K562 (cell line): ENCODE data around the gene C1orf116. TPM values are rescaled to one million over a fixed set of nuclear protein-coding genes. Genes with fewer than 3 reads are reported as not detected.

Experiments
- CEBPB ChIP-seq: fragments of 450-650 bp; IDR thresholded peaks from 2 replicates; pipeline ENCODE4 v1.6.1; 2016; ENCODE audit warnings: missing genetic modification characterization, missing compliant biosample characterization
- CHD2 ChIP-seq: IDR thresholded peaks from 2 replicates; pipeline ENCODE4 v1.6.1; 2011; ENCODE audit warnings: low read depth, low read length
- DACH1 ChIP-seq: fragments of 450-650 bp; IDR thresholded peaks from 2 replicates; pipeline ENCODE4 v1.6.1; 2018; ENCODE audit not compliant: partially characterized antibody
- EP300 ChIP-seq: IDR thresholded peaks from 2 replicates; pipeline ENCODE4 v1.6.1; 2012; ENCODE audit warnings: low read length, improper control_type of control experiment
- JUND ChIP-seq, 2 experiments: IDR thresholded peaks; 2 replicates in 1 of 2; 3 replicates in 1 of 2; pipeline ENCODE4 v1.6.1; 2011; ENCODE audit warnings: borderline replicate concordance in 2 of 2, low read depth in 2 of 2, low read length in 2 of 2, improper control_type of control experiment in 1 of 2, missing biosample characterization in 1 of 2, missing genetic modification characterization in 1 of 2, missing genetic modification reagents in 1 of 2
- NELFE ChIP-seq: IDR thresholded peaks from 2 replicates; pipeline ENCODE4 v1.6.1; 2011; ENCODE audit warnings: mild to moderate bottlenecking; ENCODE audit not compliant: insufficient read depth, insufficient read length
- OTX1 ChIP-seq: fragments of 450-650 bp; formaldehyde crosslinking; IDR thresholded peaks from 2 replicates; pipeline ENCODE4 v1.4.0; 2022; ENCODE audit warnings: mild to moderate bottlenecking
- POLR2H ChIP-seq: IDR thresholded peaks from 2 replicates; pipeline ENCODE4 v1.6.1; 2016; ENCODE audit warnings: missing genetic modification characterization, low read depth, mild to moderate bottlenecking, control low read depth, missing compliant biosample characterization, moderate library complexity
- SMAD3 ChIP-seq: fragments of 450-650 bp; formaldehyde crosslinking; conservative IDR thresholded peaks from 2 replicates; pipeline ENCODE4 v1.4.0; 2020; ENCODE audit warnings: mild to moderate bottlenecking
- SP1 ChIP-seq: sonication (generic); formaldehyde crosslinking; IDR thresholded peaks from 2 replicates; pipeline ENCODE4 v1.8.1; 2022; ENCODE audit warnings: mild to moderate bottlenecking, missing genetic modification reagents
- TAF9B ChIP-seq: fragments of 450-650 bp; IDR thresholded peaks from 2 replicates; pipeline ENCODE4 v1.6.1; 2018; ENCODE audit warnings: mild to moderate bottlenecking; ENCODE audit not compliant: partially characterized antibody
- TAL1 ChIP-seq: fragments of 450-650 bp; IDR thresholded peaks from 2 replicates; pipeline ENCODE4 v1.6.1; 2016; ENCODE audit warnings: mild to moderate bottlenecking
- U2AF1 ChIP-seq: fragments of 200-400 bp; formaldehyde crosslinking; optimal IDR thresholded peaks from 2 replicates; pipeline ENCODE3; 2017; ENCODE audit warnings: mild to moderate bottlenecking, low read depth, low read length, moderate library complexity
- ZNF316 ChIP-seq: fragments of 450-650 bp; IDR thresholded peaks from 2 replicates; pipeline ENCODE4 v1.6.1; 2016
- ZNF324 ChIP-seq: fragments of 250-450 bp; sonication (Bioruptor Pico); IDR thresholded peaks from 2 replicates; pipeline ENCODE4 v1.4.0; 2020; ENCODE audit warnings: mild to moderate bottlenecking
- ZNF79 ChIP-seq: fragments of 250-450 bp; sonication (Bioruptor Pico); IDR thresholded peaks from 2 replicates; pipeline ENCODE4 v1.4.0; 2020; ENCODE audit warnings: low read depth, mild to moderate bottlenecking, moderate library complexity
- polyA plus RNA-seq, 8 experiments: library from polyadenylated mRNA; depleted of rRNA in 4 of 8; stranded (reverse) in 5 of 8; unstranded in 3 of 8; fragments of >200 nt; fragmentation: Nextera tagmentation in 2 of 8; fragmentation: Illumina TruSeq in 1 of 8; extraction: Ambion mirVana in 2 of 8; extraction: Trizol in 1 of 8; gene quantifications; 2 replicates each; pipeline versions ENCODE4 v1.2.1 to v1.2.3, GENCODE V29; 2011 to 2014; ENCODE audit warnings: inconsistent platforms in 1 of 8, missing spikeins in 1 of 8
- total RNA-seq, 7 experiments: library from RNA; depleted of rRNA in 6 of 7; stranded (reverse); fragments of >200 nt in 6 of 7; fragmentation: Illumina TruSeq in 2 of 7; extraction: Trizol in 2 of 7; gene quantifications; 2 replicates each; pipeline versions ENCODE4 v1.2.1 to v1.2.3, GENCODE V29; 2011 to 2021; ENCODE audit warnings: low replicate concordance in 1 of 7
- TF ChIP-seq, protein P1 (sequence below): fragments of 450-650 bp; IDR thresholded peaks from 2 replicates; pipeline ENCODE4 v1.6.1; 2018; ENCODE audit not compliant: partially characterized antibody
- TF ChIP-seq, protein P2 (sequence below), 2 experiments: fragments of 450-650 bp in 1 of 2; sonication (generic) in 1 of 2; formaldehyde crosslinking in 1 of 2; IDR thresholded peaks in 1 of 2; conservative IDR thresholded peaks in 1 of 2; 2 replicates each; pipeline versions ENCODE4 v1.6.1 to v1.8.1; 2016 to 2023; ENCODE audit warnings: mild to moderate bottlenecking in 2 of 2, moderate library complexity in 2 of 2, inconsistent platforms in 1 of 2, missing genetic modification reagents in 1 of 2
- TF ChIP-seq, protein P3 (sequence below), 2 experiments: fragments of 450-650 bp; conservative IDR thresholded peaks; 2 replicates each; pipeline ENCODE4 v1.6.1; 2017; ENCODE audit warnings: mild to moderate bottlenecking in 2 of 2, moderate library complexity in 2 of 2
- TF ChIP-seq, protein P4 (sequence below): sonication (generic); formaldehyde crosslinking; IDR thresholded peaks from 2 replicates; pipeline ENCODE4 v1.9.0; 2022; ENCODE audit warnings: mild to moderate bottlenecking, missing genetic modification reagents

The C1orf116 gene
- total and polyA plus RNA-seq, 9 of the 15 experiments (the other 6 are each of a cell fraction or from before 2014, with no cell fraction given) = 0.62 to 3.0 (median 0.95) TPM

- TF ChIP-seq U2AF1 = no peak
- TF ChIP-seq OTX1 (CRISPR knock-in tag) = no peak
- TF ChIP-seq POLR2H (tag) = no peak
- peak; percentile 39 for TF ChIP-seq TAF9B
- TF ChIP-seq NELFE = no peak
- peak; percentile 83 for TF ChIP-seq DACH1
- TF ChIP-seq CHD2 = no peak
- TF ChIP-seq, protein P1, sequence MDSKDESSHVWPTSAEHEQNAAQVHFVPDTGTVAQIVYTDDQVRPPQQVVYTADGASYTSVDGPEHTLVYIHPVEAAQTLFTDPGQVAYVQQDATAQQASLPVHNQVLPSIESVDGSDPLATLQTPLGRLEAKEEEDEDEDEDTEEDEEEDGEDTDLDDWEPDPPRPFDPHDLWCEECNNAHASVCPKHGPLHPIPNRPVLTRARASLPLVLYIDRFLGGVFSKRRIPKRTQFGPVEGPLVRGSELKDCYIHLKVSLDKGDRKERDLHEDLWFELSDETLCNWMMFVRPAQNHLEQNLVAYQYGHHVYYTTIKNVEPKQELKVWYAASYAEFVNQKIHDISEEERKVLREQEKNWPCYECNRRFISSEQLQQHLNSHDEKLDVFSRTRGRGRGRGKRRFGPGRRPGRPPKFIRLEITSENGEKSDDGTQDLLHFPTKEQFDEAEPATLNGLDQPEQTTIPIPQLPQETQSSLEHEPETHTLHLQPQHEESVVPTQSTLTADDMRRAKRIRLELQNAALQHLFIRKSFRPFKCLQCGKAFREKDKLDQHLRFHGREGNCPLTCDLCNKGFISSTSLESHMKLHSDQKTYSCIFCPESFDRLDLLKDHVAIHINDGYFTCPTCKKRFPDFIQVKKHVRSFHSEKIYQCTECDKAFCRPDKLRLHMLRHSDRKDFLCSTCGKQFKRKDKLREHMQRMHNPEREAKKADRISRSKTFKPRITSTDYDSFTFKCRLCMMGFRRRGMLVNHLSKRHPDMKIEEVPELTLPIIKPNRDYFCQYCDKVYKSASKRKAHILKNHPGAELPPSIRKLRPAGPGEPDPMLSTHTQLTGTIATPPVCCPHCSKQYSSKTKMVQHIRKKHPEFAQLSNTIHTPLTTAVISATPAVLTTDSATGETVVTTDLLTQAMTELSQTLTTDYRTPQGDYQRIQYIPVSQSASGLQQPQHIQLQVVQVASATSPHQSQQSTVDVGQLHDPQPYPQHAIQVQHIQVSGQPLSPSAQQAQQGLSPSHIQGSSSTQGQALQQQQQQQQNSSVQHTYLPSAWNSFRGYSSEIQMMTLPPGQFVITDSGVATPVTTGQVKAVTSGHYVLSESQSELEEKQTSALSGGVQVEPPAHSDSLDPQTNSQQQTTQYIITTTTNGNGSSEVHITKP = no peak
- peak; percentile 98 for TF ChIP-seq TAL1
- TF ChIP-seq EP300 = peak; percentile 96
- TF ChIP-seq, protein P2, sequence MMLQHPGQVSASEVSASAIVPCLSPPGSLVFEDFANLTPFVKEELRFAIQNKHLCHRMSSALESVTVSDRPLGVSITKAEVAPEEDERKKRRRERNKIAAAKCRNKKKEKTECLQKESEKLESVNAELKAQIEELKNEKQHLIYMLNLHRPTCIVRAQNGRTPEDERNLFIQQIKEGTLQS (IDR thresholded peaks at IDR 0.05) = peak; percentile 83
- TF ChIP-seq, protein P2 (CRISPR knock-in tag; conservative IDR thresholded peaks at IDR 0.05) = peak; percentile 59; the same call in 1 of the 2 replicates
- TF ChIP-seq SMAD3 = no peak
- TF ChIP-seq JUND (IDR thresholded peaks at IDR 0.05; ENCODE audit: borderline replicate concordance, low read depth, low read length) = peak; percentile 88
- peak; percentile 84; the same call in 2 of the 3 replicates for TF ChIP-seq JUND (tag; IDR thresholded peaks at IDR 0.05; ENCODE audit: borderline replicate concordance, low read depth, low read length)
- TF ChIP-seq ZNF316 = peak; percentile 56
- no peak for TF ChIP-seq SP1 (CRISPR knock-in tag)
- TF ChIP-seq CEBPB (tag) = peak; percentile 59; the same call in 1 of the 2 replicates
- TF ChIP-seq, protein P3, sequence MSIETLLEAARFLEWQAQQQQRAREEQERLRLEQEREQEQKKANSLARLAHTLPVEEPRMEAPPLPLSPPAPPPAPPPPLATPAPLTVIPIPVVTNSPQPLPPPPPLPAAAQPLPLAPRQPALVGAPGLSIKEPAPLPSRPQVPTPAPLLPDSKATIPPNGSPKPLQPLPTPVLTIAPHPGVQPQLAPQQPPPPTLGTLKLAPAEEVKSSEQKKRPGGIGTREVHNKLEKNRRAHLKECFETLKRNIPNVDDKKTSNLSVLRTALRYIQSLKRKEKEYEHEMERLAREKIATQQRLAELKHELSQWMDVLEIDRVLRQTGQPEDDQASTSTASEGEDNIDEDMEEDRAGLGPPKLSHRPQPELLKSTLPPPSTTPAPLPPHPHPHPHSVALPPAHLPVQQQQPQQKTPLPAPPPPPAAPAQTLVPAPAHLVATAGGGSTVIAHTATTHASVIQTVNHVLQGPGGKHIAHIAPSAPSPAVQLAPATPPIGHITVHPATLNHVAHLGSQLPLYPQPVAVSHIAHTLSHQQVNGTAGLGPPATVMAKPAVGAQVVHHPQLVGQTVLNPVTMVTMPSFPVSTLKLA (conservative IDR thresholded peaks at IDR 0.05) = peak in 1 of 2 experiments; percentile 67; a peak in 2 of 4 replicates
- TF ChIP-seq ZNF79 = no peak
- TF ChIP-seq, protein P4, sequence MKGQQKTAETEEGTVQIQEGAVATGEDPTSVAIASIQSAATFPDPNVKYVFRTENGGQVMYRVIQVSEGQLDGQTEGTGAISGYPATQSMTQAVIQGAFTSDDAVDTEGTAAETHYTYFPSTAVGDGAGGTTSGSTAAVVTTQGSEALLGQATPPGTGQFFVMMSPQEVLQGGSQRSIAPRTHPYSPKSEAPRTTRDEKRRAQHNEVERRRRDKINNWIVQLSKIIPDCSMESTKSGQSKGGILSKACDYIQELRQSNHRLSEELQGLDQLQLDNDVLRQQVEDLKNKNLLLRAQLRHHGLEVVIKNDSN (CRISPR knock-in tag) = no peak
- TF ChIP-seq ZNF324 (CRISPR knock-in tag) = no peak
Observed at GRCh38 chr1:207017615-207018559, 14.7 kb downstream of the C1orf116 start (continued).
